HS-5 (cell line): ENCODE measurements around the gene PIK3C2G.
A peak's percentile ranks its signal among the peaks of the same experiment; 100 is the strongest.

Experiments
- DNase-seq: peaks from one replicate; pipeline ENCODE4 v3.0.0-alpha.2; 2012; ENCODE audit warnings: low read depth

PIK3C2G gene

GRCh38 chr12:18419311-18419710, 158.0 kb downstream of the PIK3C2G start:
- DNase-seq: no peak

DNA sequence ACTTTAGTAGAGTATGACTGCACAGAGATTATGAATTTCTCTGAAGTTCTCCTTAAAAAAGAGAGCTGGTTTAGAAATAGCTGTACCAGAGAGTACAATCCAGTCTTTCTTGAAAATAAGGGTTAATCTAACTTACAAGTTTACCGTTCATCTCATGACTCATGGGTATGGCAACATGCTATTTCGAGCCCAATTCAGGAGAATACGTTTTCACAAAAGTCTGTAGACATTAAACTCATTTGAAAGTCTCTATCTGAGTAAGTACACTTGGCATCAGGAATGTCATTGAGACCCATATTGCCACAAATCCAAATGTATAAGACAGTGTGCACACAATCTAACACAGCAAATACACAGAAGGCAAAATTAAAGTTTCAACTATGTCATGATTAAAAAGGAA, 160.5 kb downstream of the PIK3C2G start:
- no peak for DNase-seq

DNA sequence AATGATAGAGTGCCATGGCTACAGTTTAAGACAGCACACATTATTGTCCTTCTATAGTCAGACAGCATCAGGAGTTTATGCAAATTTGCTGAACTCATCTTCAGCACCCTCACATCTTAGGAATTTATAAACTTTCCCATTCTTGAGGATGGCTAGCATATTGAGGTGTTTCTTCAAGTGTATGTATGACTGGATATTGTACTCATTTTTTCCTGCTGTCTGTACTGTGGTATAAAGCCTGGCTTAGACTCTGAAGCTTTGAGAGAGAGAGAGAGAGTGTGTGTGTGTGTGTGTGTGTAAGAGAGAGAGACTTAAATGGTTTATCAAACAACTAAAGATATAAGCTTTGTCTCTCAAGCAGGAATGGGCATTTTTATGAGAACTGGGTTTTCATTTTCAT, 161.6 kb downstream of the PIK3C2G start:
- no peak for DNase-seq

- no peak for DNase-seq
Observed at GRCh38 chr12:18424857-18425256, 163.5 kb downstream of the PIK3C2G start.

GRCh38 chr12:18427520-18427919, 166.2 kb downstream of the PIK3C2G start:
- DNase-seq: no peak

DNA sequence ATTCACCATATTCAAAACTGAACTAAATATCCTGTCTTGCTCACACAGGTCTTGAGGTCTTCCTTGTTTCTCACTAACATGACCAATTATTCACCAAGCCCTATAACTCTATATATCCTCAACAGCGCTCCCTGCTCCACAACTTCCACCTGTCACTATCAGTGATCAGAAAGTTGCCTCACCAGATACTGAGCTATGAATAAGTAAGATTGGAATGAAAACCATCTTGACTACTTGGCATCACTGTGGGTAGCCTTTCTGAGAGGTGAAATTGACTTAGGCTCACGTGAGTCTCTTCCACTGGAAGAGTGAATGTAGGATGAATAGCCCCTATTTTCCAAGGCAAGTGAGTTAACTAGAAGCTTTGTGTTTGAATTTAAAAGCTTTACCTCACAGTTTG, 167.1 kb downstream of the PIK3C2G start:
- no peak for DNase-seq

DNA sequence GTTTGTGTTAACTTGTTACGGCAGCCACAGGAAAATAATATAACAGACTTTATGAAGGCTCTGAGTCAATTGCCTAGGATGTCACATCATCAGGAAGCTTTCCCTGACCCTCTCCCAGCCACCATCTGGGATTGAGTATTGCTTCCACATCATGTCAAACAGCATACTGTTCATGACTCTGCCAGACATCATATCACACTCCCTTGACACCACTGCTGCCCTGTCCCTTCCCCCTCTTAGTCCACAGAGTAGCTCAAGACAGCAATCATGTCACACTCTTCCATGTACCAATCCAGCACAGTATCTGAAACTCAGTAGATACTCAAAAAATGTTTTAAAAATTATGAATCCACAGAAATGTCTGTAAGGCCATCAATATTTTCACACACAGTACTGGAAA, 168.0 kb downstream of the PIK3C2G start:
- DNase-seq: no peak

- DNase-seq: no peak
Observed at GRCh38 chr12:18430425-18431048, 169.2 kb downstream of the PIK3C2G start.

DNA sequence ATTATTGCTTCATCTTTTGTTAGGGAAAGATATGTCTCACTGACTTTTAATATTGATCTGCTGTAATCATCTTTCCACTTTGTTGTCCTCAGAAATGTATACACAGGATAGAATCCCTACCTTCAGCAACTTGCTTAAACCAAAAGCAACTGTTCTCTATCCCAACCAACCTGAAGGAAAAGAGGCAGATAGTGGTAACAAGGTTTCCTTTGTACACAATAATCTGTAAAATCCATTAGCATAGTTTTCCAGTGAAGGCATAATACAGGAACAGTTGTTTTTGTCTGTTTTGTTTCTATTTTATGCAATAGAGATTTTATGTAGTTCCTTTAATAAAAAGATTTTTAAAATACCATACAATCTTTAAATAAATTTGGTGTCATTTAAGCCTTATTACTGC, 170.5 kb downstream of the PIK3C2G start:
- DNase-seq: no peak

DNA sequence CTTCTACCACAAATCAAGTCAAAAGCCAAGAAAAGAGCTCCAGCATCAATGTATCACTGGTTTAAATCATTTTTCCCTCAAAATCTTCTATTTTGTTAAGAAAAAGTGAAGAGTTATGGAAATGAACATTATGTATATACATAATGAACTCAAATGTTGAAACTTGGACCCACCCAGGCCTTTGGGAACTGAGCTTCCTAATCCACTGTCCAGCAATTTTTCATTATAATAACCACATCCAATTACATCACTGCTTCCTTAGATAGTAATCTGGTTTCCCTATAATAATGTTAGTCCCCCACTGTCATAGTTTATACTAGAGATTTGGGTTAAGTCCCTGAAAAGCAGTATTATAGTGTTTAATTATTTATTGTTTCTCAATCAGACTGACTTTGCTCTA, 170.9 kb downstream of the PIK3C2G start:
- DNase-seq: no peak

- no peak for DNase-seq
Observed at GRCh38 chr12:18436170-18436569, 174.9 kb downstream of the PIK3C2G start.

- DNase-seq: no peak
Observed at GRCh38 chr12:18439541-18439940, 178.2 kb downstream of the PIK3C2G start.

DNA sequence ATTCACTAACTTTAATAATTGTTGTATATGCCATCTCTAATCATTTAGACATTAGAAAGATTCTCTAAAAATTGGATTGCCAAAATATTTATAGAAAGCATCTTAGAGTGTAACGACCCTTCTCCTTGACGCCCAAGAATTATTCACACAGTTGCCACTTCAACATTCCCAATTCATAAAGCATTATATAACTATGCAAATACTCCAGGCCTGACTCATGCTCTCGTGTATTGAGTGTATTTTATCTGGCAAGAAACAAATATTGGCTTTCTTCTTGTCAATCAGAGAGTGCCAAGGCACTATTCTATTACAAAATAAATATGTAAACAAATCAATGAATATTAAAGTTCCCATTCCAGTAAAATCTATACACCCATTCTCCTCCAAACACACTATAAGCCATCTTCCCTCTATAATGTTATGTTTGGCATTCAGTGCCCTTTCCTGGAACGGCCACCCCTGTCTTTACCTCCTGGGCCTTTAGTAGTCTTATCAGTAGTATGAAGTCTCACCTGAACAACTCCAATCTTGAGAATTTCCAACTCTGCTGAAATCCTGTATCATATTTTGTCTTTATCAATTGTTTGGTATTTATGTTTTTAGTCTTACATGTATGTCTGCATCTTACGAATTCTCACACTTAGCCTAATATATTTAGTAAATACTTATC, 182.6 kb downstream of the PIK3C2G start:
- DNase-seq: no peak

DNA sequence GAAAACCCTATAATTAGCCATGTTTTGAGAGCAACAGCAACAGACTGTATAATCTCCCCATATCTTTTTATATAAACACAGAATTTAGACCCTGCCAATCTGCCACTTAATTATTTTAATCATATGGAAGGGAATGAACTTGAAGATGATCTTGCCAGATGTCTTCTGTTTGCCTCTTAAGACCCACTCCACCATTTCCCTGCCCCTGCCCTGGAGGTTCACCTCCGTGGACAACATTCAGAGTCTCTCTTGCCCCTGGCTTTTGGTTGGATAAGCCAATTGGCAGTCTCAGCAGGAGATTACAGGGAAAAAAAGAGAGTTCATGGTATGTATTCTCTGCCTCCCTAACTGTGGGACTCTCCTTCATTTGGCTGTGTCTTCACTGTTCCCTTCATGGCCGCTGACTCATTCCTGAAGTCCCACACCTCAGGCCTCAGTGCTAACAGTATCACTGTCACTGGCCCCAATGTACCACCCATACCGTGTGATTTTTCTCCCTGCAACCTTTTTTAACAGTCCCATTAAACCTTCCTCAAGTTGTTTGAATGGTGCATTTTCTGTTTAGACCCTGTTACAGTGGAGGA, 184.8 kb downstream of the PIK3C2G start:
- DNase-seq: no peak

DNA sequence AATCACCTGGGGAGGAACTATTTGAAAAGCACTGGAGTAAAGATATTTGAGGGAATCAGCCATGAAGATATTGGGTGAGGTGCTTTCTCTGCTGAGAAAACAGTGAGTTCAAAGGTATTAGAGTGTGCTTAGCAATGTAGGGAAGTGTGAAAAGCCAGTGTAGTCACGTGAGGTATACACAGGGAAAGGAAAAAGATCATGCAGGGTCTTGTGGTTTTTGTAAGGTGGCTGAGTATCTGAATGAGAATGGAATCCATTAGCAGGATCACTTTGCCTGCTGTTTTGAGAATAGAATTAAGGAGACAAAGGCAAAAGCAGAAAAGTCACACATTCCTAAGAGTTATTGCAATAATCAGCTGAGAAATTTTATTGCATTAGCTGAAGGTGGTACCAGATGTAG, 193.0 kb downstream of the PIK3C2G start:
- no peak for DNase-seq

DNA sequence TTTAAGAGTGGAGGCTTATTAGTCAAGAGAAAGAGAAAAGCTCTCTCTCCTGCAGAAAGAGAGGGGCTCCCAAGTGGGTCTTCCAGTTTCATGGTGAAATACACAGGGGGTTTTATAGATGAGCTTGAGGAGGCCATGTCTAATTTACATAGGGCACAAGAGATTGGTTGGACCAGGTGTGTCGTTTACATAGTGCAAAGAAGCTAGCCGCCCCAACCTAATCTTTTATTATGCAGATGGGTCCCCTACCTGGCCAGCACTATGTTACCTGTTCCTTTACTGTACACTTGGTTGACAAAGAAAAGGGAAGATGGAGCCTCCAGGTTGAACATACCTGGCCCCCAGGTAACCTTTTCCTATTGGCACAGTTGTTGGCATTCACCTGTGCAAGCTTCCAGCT, 195.0 kb downstream of the PIK3C2G start:
- no peak for DNase-seq

DNA sequence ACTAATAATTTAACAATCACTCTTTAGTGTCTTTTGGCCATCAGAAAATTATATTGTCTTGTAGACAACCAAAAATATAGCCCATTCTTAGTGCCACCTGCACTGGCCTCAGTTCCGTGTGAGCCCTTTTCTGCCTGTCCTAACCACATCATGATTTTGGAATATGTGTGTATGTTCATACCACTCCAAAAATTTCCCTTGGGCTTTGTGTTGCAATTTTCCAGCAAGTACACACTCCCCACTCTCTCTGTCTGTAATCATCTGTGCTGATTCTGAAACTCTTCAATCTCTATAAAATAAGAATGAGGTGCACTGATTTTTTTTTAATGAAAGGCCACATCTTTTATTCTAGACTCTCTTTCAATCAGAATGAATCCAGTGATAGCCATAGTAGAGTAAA, 196.0 kb downstream of the PIK3C2G start:
- no peak for DNase-seq

DNA sequence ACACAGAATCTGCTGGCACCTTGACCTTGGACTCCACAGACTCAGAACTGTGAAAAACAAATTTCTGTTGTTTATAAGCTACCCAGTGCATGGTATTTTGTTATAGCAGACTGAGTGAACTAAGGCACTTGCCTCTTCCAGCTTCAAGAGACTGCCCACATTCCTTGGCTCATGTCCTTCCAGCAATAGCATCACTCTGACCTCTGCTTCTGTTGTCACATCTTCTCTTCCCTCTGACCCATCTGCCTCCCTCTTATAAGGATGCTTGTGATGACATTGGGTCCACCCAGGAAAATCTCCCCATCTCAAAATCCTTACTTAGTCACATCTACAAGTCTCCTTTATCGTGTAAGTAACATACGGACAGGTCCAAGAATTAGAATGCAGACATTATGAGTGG, 200.4 kb downstream of the PIK3C2G start:
- no peak for DNase-seq

GRCh38 chr12:18462442-18462841, 201.1 kb downstream of the PIK3C2G start:
- peak; percentile 68 for DNase-seq

DNA sequence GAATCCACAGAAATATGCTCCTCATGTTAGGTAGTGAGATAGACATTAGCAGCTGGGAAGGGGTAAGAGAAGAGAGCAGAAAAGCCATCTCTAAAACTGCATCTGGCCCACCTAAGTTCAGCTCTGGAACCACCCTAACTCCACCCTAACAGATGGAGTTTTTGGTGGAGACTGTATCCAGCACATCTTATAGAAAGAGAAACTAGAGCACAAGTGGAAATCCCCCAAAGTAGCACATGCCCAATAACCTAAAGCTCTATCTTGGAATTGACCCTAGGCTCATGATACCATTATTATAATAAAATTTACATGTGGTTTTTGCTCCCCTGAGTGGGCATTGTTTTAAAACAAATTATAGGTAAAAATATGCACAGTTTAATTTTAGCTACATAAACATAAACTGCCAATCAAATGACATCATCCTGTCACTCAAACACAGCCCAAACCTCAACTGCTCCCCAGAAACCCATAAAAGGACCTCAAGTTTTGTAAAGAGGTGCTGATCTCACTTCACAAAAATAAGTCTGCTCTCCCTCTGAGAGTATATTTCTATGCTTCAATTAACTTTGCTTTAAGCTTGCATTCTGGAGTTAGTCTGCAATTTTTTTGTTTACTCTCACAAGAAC, 206.4 kb downstream of the PIK3C2G start:
- no peak for DNase-seq

- peak; percentile 48 for DNase-seq
Observed at GRCh38 chr12:18468246-18469075, 207.1 kb downstream of the PIK3C2G start.

DNA sequence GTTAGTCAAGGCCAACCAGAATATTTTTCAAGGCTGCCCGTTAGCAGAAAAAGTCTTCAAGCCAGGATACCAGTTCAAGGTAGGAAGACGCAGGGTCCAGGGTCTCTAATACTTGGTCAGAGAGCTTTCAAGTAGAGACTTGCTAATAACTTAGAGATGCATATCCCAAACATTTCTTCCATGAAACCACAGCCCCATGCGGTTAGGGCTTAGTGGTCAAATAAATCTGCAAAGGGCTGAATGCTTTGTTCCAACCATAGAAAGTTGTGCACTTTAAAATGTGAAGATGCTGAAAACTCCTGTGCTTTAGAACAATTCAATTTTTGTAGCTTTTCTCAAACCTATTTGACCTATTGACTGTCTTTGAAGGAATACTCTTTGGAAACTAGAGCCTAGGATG, 208.9 kb downstream of the PIK3C2G start:
- no peak for DNase-seq
